Measurements from ENCODE around the gene AP5B1.
"Not testable (repeated sequence)": the region's sequence is repeated elsewhere in the genome, so short reads cannot be mapped to it uniquely, and the experiment has no call there.

AP5B1 gene

DNA sequence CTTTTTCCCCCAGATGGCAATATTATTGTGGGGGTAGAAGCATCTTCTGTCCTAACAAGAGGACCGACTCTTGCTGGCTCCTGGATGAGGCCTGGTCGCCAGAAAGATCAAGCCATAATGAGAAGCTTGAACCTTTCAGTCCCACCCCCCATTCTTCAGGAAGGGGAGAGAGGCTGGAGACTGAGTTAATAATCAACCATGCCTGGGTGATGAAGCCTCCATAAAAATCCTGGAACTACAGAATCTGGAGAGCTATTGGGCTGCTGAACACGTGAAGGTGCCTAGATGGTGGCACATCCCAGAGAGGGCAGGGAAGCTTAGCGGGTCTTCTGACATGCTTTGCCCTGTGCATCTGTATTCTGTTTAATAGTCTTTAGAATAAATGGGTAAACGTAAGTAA, 16.3 kb downstream of the AP5B1 start:
- no peak for FAIRE-seq

DNA sequence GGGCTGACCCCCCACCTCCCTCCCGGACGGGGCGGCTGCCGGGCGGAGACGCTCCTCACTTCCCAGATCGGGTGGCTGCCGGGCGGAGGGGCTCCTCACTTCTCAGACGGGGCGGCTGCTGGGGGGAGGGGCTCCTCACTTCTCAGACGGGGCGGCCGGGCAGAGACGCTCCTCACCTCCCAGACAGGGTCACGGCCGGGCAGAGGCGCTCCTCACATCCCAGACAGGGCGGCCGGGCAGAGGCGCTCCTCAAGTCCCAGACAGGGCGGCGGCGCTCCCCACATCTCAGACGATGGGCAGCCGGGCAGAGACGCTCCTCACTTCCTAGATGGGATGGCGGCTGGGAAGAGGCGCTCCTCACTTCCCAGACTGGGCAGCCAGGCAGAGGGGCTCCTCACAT, 18.0 kb downstream of the AP5B1 start:
- not testable (repeated sequence) for FAIRE-seq

DNA sequence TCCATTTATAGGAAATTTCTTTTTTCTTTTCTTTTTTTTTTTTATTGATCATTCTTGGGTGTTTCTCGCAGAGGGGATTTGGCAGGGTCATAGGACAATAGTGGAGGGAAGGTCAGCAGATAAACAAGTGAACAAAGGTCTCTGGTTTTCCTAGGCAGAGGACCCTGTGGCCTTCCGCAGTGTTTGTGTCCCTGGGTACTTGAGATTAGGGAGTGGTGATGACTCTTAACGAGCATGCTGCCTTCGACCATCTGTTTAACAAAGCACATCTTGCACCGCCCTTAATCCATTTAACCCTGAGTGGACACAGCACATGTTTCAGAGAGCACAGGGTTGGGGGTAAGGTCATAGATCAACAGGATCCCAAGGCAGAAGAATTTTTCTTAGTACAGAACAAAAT, 18.6 kb downstream of the AP5B1 start:
- not testable (repeated sequence) for FAIRE-seq

DNA sequence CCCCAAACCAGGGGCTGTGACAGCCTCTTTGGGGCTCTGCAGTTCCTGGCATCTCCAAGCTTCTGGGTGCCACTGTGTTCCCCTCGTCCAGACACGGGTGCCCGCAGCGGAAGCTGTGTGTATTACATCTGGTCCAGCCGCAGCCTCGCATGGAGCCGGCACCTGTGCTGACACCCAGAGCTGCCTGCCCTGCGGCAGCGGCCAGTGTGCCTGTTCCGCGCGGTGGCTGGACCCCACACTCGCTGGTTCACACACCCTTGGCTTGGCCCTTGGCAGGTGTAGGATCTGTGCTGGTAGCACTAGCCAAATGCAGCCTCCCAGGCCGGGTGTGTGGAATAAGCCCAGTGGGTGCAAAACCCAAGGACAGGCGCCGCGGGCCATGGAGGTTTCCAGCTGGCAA, 35.7 kb downstream of the AP5B1 start:
- FAIRE-seq: no peak

DNA sequence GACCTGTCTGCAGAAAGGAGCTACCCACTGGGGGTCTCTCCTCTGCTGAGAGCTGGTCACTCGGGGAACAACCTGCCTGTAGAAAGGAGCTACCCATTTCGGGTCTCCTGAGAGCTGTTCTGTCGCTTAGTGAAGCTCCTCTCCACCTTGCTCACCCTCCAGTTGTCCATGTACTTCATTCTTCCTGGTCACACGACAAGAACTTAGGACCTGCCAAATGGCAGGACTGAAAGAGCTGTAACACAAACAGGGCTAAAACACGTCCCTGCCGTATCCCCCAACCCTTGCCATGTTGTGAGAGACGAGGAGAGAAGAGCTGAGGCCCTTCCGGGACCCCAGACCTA, 36.1 kb downstream of the AP5B1 start:
- FAIRE-seq: no peak

DNA sequence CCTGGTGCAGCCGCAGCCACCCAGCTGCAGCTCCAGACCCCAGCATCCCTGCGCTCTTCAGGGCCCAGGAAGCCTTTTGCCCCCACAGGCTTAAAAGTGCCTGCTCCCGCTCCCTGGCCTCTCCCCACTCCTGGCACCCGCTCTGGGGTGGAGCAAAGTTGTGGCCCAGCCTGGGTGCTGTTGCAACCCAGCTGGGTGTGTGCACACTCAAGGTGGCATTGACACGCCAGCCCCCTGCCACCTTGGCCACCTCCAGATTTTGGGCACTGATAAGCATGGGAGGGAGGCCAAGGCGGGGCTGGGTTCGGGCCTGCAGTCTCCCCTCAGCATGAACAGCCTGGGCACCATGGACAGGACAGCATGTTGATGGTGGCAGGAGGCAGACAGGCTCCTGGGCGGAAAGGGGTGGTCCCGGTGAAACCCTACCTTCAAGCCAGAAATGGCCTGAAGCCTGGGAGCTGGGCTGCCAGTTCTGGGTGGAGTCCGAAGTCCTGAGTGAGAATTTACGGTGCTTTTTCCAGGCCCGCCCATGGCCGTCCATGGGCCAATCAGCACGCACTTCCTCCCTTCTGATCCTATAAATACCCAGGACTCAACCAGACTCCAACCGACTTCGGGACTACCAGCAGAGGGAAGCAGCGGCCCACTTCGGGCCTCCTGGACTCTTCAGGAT, 36.6 kb downstream of the AP5B1 start:
- FAIRE-seq: no peak

DNA sequence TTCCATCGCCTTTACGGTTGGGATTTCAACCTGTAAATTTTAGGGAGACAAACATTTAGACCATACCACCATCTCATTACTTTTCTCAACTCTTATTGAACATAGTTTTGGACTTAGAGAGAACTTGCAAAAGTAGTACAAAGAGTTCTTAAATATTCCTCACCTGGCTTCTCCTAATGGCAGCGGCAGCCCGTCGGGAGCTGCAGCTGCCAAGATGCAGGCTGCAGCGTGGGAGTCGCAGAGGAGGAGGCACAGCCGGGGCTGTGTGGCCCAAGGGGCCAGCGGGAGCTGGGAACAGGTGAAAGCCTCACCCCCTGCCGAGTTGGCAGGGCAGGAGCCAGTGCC, 37.1 kb downstream of the AP5B1 start:
- FAIRE-seq: no peak

DNA sequence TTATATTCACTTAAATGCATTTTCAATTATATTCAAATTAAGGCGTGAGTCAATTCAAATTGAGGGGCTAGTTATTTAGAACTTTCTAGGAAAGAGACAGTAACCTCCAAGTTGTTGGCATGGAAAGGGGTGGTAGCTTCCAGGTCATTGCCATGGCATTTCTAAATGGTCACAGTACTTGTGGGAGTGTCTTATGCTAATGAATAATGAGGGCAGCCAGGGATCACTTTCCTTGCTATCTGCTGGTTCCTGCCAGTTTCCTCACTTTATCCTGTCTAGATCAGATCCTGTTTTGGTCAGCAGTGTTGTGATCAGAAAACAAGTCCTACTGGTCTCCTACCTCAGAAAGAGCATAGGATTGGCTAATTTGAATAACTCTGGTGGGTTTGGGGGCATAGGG, 38.4 kb downstream of the AP5B1 start:
- FAIRE-seq: no peak

DNA sequence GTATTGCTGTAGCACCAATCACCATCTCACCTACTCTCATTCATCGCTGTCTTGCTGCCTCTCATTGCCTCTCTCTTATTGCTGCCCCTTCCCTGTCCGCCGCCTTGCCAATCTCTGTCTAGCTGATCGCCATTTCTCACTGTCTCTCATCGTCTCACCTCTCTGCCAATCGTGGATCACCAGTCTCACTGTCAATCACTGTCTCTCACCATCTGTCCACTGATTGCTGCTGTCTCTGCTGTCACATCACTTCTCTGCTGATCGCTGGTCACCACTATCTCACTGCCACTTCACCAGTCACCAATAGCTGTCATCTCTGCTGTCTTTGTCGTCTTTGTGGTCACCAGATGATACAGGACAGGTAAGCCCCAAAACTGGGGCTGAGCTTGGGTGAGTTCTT, 39.6 kb downstream of the AP5B1 start:
- FAIRE-seq: no peak

DNA sequence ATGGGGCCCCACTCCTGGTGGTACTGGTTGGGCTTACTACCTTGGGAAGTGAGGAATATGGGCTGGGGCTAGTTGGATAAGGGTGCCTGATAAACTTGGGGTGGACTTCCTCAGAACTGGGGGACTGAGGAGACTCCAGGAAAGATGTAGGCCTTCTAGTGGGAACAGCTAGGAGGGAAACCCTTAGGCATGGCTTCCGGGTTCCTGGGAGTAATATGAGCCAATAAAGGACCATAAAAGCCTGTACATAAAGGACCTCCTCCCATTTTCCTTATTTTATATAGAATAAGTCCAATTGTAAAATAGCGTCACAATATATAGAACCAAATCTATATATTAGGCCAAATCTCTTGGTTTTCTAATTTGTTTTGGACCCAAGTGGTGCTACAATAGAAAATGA, 41.8 kb downstream of the AP5B1 start:
- FAIRE-seq: no peak

DNA sequence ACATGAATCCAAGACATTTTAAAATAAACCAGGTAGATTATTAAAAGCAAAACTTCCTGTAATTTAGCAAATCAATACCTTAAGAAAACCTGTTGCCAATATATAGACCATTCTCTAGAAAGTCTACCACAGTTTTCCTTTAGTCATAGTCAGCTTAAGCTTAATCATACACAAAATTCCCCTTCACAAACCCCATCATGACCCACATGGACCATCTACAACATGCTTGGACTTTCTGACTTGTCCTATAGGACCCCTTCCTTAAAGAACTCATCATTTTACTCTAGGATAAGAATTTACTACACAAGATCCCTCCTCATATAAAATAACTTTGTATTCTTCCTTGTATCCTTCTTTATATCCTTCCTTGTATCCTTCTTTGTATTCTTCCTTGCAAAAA, 44.0 kb downstream of the AP5B1 start:
- no peak for FAIRE-seq

DNA sequence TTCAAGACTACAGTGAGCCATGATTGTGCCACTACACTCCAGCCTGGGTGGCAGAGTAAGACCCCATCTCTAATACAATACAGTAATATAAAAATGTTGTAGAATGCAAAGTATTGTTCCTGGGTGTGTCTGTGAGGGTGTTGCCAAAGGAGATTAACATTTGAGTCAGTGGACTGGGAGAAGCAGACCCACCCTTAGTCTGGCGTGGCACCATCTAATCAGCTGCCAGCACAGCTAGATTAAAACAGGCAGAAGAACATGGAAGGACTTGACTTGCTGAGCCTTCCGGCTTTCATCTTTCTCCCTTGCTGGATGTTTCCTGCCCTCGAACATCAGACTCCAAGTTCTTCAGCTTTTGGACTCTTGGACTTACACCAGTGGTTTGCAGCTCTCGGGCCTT, 45.7 kb downstream of the AP5B1 start:
- FAIRE-seq: not testable (repeated sequence)

DNA sequence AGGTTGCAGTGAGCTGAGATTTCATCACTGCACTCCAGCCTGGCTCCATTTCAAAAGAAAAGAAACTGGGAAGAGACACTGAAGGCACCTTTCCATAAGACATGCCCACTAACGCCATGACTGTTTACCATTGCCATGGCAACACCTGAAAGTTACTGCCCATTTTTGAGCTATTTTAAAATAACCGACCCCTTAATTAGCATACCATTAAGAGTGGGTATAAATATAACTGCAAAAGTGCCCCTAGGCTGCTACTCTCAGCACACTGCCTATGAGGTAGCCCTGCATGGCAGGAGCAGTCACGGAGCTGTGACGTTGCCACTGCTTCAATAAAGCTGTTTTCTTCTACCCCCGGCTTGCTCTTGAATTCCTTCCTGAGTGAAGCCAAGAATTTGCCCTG, 50.3 kb downstream of the AP5B1 start:
- FAIRE-seq: no peak

DNA sequence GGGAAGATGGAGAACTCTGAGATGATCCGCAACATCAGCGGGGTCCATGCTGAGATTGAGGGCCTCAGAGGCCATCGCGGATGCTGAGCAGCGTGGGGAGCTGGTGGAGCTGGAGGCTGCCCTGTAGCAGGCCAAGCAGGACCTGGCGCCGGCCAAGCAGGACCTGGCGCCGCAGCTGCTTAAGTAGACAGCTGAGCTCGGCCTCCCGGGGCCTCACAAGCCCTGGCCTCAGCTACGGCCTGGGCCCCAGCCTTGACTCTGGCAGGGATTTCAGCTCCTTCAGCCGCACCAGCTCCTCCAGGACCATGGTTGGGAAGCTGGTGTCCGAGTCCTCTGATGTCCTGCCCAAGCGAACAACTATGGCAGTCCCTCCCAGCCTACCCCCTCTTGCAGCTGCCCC, 52.9 kb downstream of the AP5B1 start:
- FAIRE-seq: no peak

DNA sequence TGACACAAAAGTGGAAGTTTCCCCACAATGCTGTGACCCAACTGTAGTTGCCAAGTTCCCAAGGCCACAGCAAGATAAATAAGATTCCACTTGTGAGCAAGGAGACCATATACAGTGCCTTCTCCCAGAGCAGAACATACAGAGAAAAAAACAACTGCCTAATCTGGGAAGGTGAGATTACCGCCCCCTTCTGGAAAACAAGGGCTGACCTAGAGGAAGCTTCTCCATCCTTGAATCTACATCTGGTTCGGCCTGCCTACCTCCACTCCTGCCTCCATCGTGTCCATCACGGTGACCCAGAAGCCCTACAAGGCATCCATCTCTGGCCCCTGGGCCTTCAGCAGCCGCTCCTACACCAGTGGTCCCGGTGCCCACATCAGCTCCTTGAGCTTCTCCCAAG, 54.1 kb downstream of the AP5B1 start:
- no peak for FAIRE-seq
